ENCODE results near the gene PARPBP.
"Not testable (repeated sequence)": the region's sequence is repeated elsewhere in the genome, so short reads cannot be mapped to it uniquely, and the experiment has no call there.

PARPBP gene

DNA sequence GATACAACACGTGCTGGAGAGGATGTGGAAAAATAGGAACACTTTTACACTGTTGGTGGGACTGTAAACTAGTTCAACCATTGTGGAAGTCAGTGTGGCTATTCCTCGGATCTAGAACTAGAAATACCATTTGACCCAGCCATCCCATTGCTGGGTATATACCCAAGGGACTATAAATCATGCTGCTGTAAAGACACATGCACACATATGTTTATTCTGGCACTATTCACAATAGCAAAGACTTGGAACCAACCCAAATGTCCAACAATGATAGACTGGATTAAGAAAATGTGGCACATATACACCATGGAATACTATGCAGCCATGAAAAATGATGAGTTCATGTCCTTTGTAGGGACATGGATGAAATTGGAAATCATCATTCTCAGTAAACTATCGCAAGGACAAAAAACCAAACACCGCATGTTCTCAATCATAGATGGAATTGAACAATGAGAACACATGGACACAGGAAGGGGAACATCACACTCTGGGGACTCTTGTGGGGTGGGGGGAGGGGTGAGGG is 27.1 kb downstream of the PARPBP start:
- DNase-seq (ENCODE audit: low read depth in 2 of 2), result not testable (repeated sequence)

DNA sequence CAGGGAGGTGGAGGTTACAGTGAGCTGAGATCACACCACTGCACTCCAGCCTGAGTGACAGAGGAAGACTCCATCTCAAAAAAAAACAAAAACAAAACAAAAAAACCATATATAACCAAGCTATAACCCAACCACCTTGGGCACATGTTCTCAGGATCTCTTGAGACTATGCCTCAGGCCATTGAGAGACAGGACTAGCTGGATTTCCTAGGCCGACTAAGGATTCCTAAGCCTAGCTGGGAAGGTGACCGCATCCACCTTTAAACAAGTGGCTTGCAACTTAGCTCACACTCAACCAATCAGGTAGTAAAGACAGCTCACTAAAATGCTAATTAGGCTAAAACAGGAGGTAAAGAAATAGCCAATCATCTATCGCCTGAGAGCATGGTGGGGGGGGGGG is 35.2 kb downstream of the PARPBP start:
- not testable (repeated sequence) for DNase-seq (ENCODE audit: low read depth in 2 of 2)

DNA sequence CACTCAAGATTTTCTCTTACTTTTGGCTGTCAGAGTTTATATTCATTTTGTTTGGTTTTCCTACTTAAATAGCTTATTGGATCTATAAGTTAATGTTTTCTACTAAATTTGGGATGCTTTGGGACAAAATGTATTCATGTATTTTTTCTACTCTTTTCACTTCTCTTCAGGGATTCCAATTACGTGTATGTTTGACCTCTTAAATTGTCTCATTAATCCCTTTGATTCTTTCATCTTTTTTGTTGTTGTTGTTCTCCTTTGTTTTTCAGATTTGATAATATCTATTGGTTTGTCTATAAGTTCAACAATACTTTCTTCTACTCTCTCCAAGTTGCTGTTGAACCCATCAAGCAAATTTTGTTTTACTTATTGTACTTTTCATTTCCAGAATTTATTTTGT is 43.4 kb downstream of the PARPBP start:
- no peak for DNase-seq (ENCODE audit: low read depth in 2 of 2)

DNA sequence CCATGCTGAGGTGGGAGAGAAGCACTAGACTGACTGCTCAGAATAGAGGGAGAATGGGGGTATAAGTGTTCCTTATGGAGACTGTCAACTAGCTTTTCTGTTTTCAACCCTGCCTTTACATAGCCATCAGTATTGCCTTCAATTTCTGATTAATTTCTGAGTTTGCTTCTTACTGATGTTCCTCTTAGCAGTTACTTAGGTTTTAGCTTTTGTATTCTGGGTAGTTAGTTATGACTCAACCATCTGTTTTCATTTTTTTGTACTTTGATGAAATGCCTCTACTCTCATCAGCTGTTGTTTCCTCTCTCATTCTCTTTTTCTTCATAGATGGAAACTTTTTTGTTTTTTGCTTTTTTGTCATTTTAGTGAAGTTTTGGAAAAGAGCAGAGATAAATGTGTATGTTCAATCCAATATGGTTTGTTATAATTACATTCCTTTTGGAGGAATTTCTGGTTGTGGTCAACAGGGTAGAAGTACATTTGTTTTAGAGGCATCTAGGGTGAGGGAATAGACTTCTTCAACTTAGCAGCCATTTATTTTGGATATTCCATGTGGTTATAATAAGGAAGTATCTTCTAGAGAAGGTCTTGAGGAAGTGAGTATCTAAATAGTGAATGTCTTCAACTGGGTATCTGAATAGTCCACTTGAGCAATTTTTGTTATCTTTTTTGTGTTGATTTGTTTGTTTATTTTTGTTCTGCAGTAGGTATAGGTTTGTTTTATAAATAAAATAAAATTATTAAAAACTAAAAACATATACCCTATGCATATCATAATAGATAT is 48.0 kb downstream of the PARPBP start:
- no peak for DNase-seq (ENCODE audit: low read depth in 2 of 2)

DNA sequence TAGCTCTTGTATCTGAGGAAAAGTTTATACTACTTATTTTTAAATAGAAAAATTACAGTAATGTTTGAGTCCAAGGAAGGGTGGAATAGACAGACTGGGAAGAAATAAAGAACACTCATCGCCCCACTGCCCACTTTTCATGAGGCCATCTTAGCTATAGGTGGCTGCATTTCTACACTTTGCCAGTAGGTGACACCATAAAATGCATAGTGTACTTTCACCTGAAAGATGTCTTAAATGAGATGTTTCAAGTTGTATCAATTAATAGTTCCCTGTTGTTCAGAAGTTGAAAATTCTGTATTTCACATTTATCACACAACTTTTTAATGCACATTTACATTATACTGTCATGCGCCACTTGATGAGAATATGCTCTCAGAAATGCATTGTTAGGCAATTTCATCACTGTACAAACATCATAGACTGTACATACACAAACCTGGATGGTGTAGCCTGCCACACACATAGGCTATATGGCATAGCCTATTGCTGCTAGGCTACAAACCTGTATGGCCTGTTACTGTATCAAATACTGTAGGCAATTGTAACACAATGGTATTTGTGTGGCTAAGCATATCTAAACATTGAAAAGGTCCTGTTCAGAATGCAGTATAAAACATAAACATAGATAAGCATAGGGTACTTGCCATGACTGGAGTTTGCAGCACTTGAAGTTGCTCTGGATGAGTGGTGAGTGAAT is 50.1 kb downstream of the PARPBP start:
- no peak for DNase-seq (ENCODE audit: low read depth in 2 of 2)

DNA sequence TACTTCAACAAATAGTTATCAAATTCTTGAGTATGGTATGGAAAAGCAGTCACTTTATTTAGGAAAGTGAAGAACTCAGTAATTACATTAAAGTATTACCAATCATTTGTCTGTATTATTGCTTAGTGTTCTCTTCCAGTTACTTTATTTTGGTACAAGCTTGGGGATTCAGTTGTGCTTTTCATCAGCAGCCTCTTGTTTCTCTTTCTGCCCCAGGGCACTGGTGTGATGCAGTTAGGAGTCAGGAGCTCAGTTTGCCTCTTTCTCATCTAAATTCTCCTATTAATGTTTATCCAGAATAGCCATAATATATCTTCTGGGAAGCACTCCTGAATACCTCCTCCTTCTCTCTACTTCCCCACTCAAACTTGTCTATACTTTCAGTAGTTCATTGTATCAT is 52.0 kb downstream of the PARPBP start:
- DNase-seq (ENCODE audit: low read depth in 2 of 2), result no peak

DNA sequence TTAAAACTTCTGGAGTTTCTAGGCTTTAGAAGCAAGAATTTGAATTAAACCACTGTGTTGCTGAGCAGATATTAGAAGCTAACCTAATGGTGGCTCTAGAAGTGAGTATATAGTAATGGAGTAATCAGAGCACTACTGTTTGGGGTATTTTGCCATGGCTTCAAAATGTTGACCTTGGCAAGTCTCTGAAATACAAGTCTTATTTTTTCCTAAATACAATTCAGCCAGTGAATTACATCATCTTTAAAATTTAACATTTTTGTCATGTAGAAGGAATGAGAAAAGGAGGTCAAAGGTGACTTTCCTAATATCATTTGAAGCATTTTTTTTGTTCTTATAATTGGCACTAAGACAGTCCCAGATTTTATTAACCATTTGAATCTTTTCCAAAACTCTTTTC is 52.5 kb downstream of the PARPBP start:
- DNase-seq (ENCODE audit: low read depth in 2 of 2), result no peak

DNA sequence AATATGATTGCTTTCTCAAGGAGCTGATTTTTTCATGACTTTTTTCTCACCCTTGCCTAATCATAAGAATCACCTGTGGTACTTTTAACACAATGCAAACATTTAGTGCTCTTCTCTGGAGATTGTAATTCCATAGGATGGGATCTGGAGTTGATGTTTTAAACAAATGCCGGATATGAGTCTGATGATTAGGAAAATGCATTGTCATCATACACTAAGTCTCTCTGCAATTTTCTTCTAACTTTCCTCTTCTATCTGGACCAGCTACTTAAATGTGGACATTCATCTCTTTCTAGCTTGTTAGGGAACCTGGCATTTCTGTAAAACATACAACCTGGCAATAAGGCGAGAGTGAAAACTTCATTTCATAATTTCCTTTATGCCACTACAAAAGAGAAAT is 54.1 kb downstream of the PARPBP start:
- no peak for DNase-seq (ENCODE audit: low read depth in 2 of 2)

DNA sequence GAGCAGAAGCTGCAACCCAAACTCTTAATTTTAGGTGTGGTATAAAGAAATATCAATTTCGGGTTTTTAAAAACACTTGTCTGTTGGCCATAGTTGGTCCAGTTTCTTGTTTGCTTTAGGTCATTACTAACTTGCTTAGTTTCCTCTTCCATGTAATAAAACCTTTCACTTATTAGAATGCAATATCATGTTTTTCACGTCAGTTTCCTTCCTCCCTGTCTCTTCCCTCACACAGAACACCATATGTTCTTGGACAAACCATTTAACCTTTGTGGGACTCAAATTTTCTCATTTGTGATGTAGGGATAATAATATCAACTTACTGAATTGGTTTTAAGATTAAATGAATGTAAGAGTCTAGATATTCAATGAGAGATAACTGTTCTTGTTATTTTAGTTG is 54.8 kb downstream of the PARPBP start:
- no peak for DNase-seq (ENCODE audit: low read depth in 2 of 2)

DNA sequence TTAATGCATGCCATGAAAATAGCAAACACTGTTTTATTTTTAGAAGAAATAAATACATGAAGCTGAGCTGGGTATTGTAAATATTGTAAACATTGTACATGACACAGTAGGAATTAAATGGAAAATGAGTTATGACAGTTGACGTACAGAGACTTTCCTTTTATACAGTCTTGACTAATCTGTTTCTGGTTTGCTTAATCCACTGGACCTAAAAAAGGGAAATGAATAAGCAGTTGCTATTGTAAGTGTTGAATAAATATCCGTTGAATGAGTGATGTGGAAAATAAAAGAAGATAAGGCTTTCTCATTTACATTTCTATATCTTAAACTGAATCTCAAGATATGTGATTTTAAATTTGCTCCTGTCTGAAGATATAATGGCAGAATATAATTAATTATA is 62.7 kb downstream of the PARPBP start:
- DNase-seq (ENCODE audit: low read depth in 2 of 2), result no peak

DNA sequence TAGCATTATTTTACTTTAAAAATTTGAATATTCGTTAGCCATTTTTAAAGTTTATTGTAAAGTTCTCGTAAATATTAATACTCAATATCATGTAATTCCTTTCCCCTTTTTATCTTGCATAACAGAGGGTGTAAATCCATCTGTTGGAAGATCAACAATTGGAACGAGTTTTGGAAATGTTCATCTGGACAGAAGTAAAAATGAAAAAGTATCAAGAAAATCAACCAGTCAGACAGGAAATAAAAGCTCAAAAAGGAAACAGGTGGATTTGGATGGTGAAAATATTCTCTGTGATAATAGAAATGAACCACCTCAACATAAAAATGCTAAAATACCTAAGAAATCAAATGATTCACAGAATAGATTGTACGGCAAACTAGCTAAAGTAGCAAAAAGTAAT is 75.8 kb downstream of the PARPBP start:
- DNase-seq (ENCODE audit: low read depth in 2 of 2), result no peak

DNA sequence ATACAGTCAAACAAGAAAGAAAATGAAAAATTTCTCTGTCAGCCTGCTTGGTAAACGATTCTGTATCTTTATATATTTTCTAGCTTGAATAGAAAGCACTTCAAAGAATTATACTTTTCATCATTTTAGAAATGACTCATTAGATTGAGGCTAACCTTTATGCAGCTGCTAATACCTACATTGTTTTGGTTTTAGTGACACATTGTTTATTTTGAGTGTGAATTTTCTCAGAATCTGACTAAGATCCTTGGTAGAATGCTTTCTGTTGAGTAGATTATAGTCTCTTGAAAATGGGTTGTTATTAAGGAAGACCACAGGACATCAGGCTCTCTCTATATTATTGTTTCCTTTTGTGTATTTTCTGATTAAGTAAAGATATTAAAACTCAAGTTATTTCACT is 77.8 kb downstream of the PARPBP start, which contains the start of gene PMCH:
TSS of gene PMCH (minus strand) at position 45 of the 400 bp plus-strand sequence. CDS start 63 bp downstream, outside the sequence.
- DNase-seq (ENCODE audit: low read depth in 2 of 2), result no peak

DNA sequence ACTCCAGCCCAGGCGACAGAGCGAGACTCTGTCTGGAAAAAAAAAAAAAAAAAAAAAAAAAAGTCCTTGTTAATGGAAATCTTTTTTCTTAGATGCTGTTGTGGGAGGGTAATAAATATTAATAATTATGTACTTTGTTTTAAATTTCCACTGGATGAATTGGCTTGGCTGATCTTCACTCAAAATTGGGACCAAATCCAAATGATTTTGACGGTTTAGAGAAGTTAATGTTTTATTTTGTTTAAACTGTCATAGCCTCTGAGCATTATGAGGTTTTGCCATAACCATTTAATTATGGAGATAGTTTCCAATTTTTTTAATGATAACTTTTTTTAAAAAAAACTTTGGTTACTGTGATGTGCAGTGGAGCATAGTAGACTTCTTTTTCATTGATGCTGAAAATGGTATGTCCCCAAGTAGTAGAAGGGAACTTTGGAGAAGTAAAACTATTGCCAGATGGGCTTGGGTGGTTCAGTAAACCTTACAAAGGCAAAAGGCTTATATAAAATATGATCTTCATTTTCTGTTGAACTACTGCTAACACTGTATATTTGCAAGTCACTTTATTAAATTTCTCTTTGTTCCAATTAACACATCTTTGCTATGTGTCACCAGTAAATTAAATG is 81.6 kb downstream of the PARPBP start:
- DNase-seq (ENCODE audit: low read depth in 2 of 2), result no peak

DNA sequence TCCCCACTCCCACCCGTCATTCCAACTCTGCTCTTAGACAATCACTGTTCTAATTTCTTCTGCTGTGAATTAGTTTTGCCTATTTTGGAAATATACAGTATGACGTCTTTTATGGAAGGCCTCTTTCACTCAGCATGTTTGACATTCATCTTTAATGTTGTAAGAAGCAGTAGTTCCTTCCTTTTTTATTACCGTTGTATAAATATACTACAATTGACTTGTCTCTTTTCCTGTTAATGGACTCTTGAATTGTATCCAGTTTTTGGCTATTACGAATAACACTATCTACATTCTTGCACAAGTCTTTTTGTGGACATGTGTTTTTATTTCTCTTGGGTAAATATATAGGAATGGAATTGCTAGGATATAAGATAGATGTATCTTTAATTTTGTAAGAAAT is 82.6 kb downstream of the PARPBP start:
- no peak for DNase-seq (ENCODE audit: low read depth in 2 of 2)

DNA sequence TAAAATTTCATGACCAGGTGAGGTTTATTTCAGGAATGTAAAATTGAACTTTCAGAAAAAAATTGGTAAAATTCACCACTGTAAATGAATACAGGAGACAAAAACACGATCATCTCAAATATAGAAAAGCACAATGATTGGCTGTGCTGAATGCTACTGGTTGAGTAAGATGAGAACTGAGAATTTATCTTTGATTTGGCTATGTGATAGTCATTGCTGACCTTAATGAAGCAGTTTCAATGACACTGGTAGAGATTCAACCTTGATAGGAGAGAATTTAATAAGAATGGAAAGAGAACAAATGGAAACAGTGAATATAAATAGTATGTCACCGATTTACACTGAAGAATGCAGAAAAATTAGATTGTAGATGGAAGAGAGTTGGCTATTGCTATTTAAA is 84.0 kb downstream of the PARPBP start:
- no peak for DNase-seq (ENCODE audit: low read depth in 2 of 2)

DNA sequence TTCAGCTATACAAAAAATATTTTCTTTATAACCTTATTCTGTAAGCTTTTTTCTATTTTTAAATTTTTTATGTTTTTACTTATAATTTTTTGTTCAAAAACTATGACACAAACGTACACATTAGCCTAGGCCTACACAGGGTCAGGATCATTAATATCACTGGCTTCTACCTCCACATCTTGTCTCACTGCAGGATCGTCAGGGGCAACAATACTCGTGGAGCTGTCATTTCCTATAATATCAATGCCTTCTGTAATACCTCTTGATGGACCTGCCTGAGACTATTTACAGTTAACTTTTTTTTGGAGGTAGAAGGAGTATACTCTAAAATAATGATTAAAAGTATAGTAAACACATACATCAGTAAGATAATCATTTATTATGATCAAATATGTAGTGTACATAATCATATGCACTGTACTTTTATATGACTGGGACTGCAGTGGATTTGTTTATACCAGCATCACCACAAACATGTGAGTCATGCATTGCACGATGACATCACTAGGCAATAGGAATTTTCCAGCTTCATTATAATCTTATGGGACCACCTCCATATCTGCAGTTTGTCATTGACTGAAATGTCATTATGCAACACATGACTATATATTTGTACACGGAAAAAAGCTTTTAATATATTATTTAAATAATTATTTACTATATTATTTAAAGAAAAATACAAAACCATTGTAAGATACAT is 96.2 kb downstream of the PARPBP start:
- DNase-seq (ENCODE audit: low read depth in 2 of 2), result no peak

DNA sequence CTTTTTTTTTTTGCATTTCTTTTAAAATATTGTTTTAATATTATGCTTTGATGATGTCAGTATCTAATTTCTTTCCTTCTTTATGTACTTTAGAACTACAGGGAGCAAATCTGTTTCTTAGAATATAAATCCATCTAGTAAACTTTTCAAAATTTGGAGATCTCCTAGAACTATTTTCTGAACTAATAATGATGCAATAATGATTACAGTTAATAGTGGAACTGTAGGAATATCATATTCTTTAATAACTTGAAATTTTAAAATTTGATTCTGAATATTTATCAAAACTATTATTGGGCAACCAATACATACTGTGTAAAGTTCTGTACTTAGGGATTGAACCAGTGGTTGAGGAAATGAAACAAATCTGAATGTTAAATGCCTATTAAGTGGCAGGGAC is 100.8 kb downstream of the PARPBP start:
- DNase-seq (ENCODE audit: low read depth in 2 of 2), result no peak

DNA sequence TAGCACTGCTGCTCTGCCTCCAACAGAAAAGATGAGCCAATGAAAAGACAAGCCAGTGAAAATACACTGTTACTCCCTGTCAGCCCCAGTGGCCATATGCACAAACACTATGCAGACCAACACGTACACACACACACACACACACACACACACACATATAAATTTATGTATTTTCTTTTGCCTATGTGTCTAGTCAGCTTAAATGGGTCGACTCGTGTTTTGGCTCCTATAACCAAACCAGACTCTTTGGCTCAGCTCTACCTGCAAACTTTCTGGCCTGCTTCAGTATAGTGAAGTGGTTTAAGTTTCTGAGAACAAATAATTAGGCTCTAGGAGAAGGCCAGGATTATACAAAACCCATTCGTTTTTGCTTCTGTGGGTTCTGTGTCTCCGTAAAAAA is 108.0 kb downstream of the PARPBP start:
- no peak for DNase-seq (ENCODE audit: low read depth in 2 of 2)

DNA sequence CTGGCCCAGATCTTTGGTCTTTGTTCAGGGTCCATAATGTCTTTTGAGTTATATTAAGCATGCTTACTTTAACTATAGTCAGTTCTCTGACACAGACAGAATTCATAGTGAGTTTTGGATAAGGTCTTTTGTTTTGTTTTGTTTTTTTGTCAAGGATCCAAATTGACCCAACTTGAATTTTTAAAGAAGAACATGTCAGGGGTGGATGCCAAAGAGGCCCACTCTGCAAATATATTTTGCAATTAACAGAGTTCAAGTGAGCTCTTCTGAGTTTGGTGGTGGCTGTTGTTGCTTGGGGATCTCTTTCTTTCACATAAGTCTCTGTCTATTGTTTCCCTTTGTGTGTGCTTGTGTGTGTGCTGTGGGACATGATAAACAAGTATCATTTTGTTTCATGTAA is 112.1 kb downstream of the PARPBP start:
- DNase-seq (ENCODE audit: low read depth in 2 of 2), result no peak

DNA sequence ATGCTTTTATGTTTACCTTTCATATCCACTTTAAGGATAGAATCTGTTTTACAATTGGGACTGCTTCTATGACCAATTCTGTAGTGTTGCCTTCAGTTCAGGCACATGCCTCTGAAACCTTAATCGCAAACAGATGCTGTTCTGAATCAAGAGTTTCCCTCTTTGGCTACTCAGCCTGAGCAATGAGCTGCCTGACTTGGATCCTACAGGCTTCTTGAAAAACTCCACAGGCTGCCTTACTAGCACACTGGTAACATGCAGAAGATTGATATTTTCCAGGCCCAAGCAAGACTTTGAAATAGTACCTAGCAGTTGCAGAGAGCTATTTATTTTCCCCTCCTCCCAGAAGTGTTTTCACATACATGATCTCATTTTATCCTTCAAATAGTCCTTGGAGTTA is 112.5 kb downstream of the PARPBP start:
- no peak for DNase-seq (ENCODE audit: low read depth in 2 of 2)

DNA sequence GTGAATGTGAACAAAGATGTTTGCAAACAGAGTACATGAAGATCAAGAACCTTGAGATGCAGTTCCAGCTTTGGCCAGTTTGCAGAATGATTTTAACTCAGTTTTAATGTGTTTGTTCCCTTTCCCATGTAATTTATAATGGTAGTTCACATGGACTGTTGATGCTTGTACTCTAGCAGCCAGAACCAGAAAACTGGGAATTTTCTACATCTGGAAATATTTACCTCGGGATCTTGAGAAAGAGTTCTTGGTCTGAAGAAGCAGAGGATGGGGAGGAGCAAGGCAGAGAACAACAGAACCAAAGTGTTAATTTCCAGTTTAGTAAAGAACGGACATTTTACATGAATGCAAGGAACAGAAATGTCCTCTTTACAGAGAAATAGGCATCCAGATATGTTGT is 114.6 kb downstream of the PARPBP start:
- DNase-seq (ENCODE audit: low read depth in 2 of 2), result no peak

DNA sequence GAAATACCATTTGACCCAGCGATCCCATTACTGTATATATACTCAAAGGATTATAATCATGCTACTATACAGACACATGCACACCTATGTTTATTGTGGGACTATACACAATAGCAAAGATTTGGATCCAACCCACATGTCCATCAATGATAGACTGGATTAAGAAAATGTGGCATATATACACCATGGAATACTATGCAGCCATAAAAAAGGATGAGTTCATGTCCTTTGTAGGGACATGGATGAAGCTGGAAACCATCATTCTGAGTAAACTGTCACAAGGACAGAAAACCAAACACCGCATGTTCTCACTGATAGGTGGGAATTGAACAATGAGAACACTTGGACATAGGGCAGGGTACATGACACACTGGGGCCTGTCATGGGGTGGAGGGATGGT is 120.9 kb downstream of the PARPBP start:
- DNase-seq (ENCODE audit: low read depth in 2 of 2), result not testable (repeated sequence)

All from stimulated activated CD4-positive, alpha-beta T cell treated with anti-CD3 and anti-CD28 coated beads, Interleukin-1b, Interleukin-23, amount 100 ng/mL, for 4 hours (primary cell).